Stomach (tissue), 4 donors: ENCODE results near the gene SMNDC1.

Experiments used
- CTCF ChIP-seq, 7 experiments: fragments of 450-650 bp in 4 of 7; fragments of 200-600 bp in 3 of 7; sonication (generic) in 3 of 7; IDR thresholded peaks; one replicate each; pipeline ENCODE4 v1.5.1; 2016 to 2019; ENCODE audit warnings: antibody characterized with exemption in 7 of 7, control low read depth in 2 of 7, mild to moderate bottlenecking in 1 of 7
- POLR2A ChIP-seq, 4 donors: fragments of 450-650 bp; IDR thresholded peaks; one replicate each; pipeline ENCODE4 v1.6.1; 2016; ENCODE audit warnings: antibody characterized with exemption in 4 of 4, control low read depth in 2 of 4, mild to moderate bottlenecking in 1 of 4, moderate library complexity in 1 of 4
- POLR2AphosphoS5 ChIP-seq, 3 donors: sonication (generic); formaldehyde crosslinking; IDR thresholded peaks; one replicate each; pipeline ENCODE4 v1.6.1; 2016; ENCODE audit warnings: antibody characterized with exemption in 3 of 3

DNA sequence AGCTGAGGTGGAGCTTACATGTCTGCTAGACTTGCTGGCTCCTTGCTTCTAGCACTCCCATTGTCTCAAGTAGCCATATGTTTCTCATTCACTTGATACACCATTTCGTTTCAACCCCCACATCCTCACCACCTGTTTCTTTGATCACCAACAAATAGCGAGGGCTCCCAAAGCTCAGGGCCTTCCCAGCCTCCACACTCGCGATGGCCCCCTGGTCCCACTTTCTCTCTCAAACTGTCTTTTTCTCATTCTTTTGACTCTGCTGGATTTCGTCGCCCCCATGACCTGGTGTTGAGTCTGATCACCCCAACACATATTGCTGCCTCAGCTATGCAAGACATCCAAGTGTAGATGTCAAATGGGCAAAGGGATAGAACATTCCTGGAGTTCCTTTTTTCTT lies 26.0 kb upstream of the SMNDC1 start:
- no peak for TF ChIP-seq CTCF (IDR thresholded peaks at IDR 0.05)
- no peak for TF ChIP-seq POLR2A (IDR thresholded peaks at IDR 0.05)
- TF ChIP-seq POLR2AphosphoS5 (IDR thresholded peaks at IDR 0.05): no peak
